Measurements from ENCODE around the gene NEK11. TPM values are rescaled to one million over a fixed set of nuclear protein-coding genes. Genes with fewer than 3 reads are reported as not detected.

The NEK11 gene
- total and polyA plus RNA-seq, 9 of the 15 experiments (the other 6 are each of a cell fraction or from before 2014, with no cell fraction given), result 0.28 to 1.5 (median 0.87) TPM

GRCh38 chr3:131143802-131144201 lies 117.1 kb downstream of the NEK11 start (continued):
- TF ChIP-seq CREB3 (tag; conservative IDR thresholded peaks at IDR 0.05; ENCODE audit: low read depth) (no peak), HOMEZ (CRISPR knock-in tag; IDR thresholded peaks at IDR 0.05) (no peak), SAFB (IDR thresholded peaks at IDR 0.05; ENCODE audit: borderline replicate concordance, low read depth, low read length) (no peak), ZBTB40 (IDR thresholded peaks at IDR 0.05) (no peak), ZBTB40 (CRISPR knock-in tag; IDR thresholded peaks at IDR 0.05) (no peak), KDM5B (IDR thresholded peaks at IDR 0.05; ENCODE audit: insufficient replicate concordance, low read depth, low read length) (no peak)
